GM08714 (cell line): ENCODE results near the gene SPECC1.

ENCODE experiments used
- H3K4me3 ChIP-seq: fragments of 200-500 bp; sonication (Bioruptor generic); 2 replicates; pipeline ENCODE4 v1.5.1; 2014; ENCODE audit warnings: mild to moderate bottlenecking, low read length, inconsistent platforms
- ZNF274 ChIP-seq: IDR thresholded peaks from 2 replicates; pipeline ENCODE4 v1.6.1; 2012; ENCODE audit warnings: mild to moderate bottlenecking, low read depth, low read length

The SPECC1 gene

GRCh38 chr17:20111538-20111937, 102.4 kb downstream of the SPECC1 start:
- H3K4me3 ChIP-seq, result no peak overlapping the region
- TF ChIP-seq ZNF274, result no peak

GRCh38 chr17:20114466-20114865, 105.3 kb downstream of the SPECC1 start:
- no peak overlapping the region for H3K4me3 ChIP-seq
- no peak for TF ChIP-seq ZNF274

GRCh38 chr17:20116683-20117309, 107.6 kb downstream of the SPECC1 start:
- H3K4me3 ChIP-seq, result no peak overlapping the region

GRCh38 chr17:20118280-20118679, 109.1 kb downstream of the SPECC1 start:
- no peak overlapping the region for H3K4me3 ChIP-seq
- TF ChIP-seq ZNF274, result no peak

More at GRCh38 chr17:20116683-20117309, 107.6 kb downstream of the SPECC1 start:
- no peak for TF ChIP-seq ZNF274

GRCh38 chr17:20120836-20121235, 111.7 kb downstream of the SPECC1 start:
- H3K4me3 ChIP-seq, result no peak overlapping the region
- no peak for TF ChIP-seq ZNF274

GRCh38 chr17:20121359-20122253, 112.4 kb downstream of the SPECC1 start:
- no peak overlapping the region for H3K4me3 ChIP-seq
- no peak for TF ChIP-seq ZNF274

- TF ChIP-seq ZNF274, result no peak
- H3K4me3 ChIP-seq, result no peak overlapping the region
Observed at GRCh38 chr17:20122254-20122879, 113.2 kb downstream of the SPECC1 start.

GRCh38 chr17:20123209-20123608, 114.0 kb downstream of the SPECC1 start:
- no peak for TF ChIP-seq ZNF274
- no peak overlapping the region for H3K4me3 ChIP-seq

GRCh38 chr17:20125724-20126123, 116.6 kb downstream of the SPECC1 start:
- H3K4me3 ChIP-seq, result no peak overlapping the region
- no peak for TF ChIP-seq ZNF274

GRCh38 chr17:20127360-20128035, 118.3 kb downstream of the SPECC1 start:
- no peak for TF ChIP-seq ZNF274
- H3K4me3 ChIP-seq, result no peak overlapping the region

- no peak overlapping the region for H3K4me3 ChIP-seq
Observed at GRCh38 chr17:20128036-20128667, 119.0 kb downstream of the SPECC1 start.

GRCh38 chr17:20133517-20133916, 124.4 kb downstream of the SPECC1 start:
- no peak for TF ChIP-seq ZNF274
- H3K4me3 ChIP-seq, result no peak overlapping the region

More at GRCh38 chr17:20128036-20128667, 119.0 kb downstream of the SPECC1 start:
- no peak for TF ChIP-seq ZNF274

GRCh38 chr17:20141198-20141972, 132.2 kb downstream of the SPECC1 start:
- no peak overlapping the region for H3K4me3 ChIP-seq
- no peak for TF ChIP-seq ZNF274

- no peak for TF ChIP-seq ZNF274
- no peak overlapping the region for H3K4me3 ChIP-seq
Observed at GRCh38 chr17:20142268-20142667, 133.1 kb downstream of the SPECC1 start.
